ENCODE results near the gene PDCD4. TPM values are rescaled to one million over a fixed set of nuclear protein-coding genes. Genes with fewer than 3 reads are reported as not detected.
A peak's percentile ranks its signal among the peaks of the same experiment; 100 is the strongest.
"Not testable (repeated sequence)": the region's sequence is repeated elsewhere in the genome, so short reads cannot be mapped to it uniquely, and the experiment has no call there.

The PDCD4 gene
- total RNA-seq, 1 experiment from 2014 or later: 40.0 TPM

DNA sequence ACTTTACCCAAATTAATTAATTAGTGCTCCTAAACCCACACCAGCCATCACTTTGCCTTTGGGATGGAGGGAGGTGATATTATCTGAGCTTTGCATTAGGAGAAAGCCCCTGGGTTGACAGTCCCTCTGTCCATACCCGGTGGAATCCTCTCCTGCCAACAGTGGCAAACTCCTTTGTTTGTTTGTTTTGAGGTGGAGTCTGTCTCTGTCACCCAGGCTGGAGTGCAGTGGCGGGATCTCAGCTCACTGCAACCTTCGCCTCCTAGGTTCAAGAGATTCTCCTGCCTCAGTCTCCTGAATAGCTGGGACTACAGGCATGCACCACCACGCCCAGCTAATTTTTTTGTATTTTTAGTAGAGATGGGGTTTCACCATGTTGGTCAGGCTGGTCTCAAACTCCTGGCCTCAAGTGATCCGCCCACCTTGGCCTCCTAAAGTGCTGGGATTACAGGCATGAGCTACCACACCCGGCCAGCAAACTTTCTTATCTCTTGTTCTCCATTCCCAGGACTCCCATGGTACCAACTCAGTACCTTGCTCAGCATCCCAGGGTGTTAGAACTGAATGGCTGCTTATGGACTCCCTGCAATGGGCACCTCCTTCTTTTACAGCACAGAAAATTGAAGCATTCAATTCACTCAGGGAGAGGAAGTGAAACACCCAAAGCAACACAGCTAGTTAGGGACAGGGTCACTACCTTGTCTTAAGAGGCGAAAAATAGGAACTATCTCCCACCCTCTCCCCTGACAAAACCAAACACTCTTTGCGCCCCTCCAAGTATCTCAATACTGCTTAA lies 4.5 kb upstream of the PDCD4 start:
- not testable (repeated sequence) for H3K9me3 ChIP-seq (ENCODE audit: low read length); H3K27me3 ChIP-seq (ENCODE audit: low read length); H4K20me1 ChIP-seq (ENCODE audit: insufficient read depth, low read depth, low read length); H3K79me2 ChIP-seq (ENCODE audit: low read length); H3K9me2 ChIP-seq (replicated peaks; ENCODE audit: insufficient read depth, low read length); H3K36me3 ChIP-seq (ENCODE audit: insufficient read depth, low read length)
- H3K27ac ChIP-seq (ENCODE audit: low read length): peak overlapping the region; percentile 79
- DNase-seq: peak; percentile 86
- H3K4me2 ChIP-seq (ENCODE audit: low read depth, low read length, poor library complexity, severe bottlenecking): peak overlapping the region; percentile 72
- peaks cover 62% of the 10 kb centered on the region for H3K4me1 ChIP-seq (ENCODE audit: low read length)
- H3K9ac ChIP-seq (ENCODE audit: low read length): peak overlapping the region; percentile 56
- peak overlapping the region; percentile 53 for H3K4me3 ChIP-seq (ENCODE audit: low read length)
- peak overlapping the region; percentile 55; the same call in 1 of the 2 replicates for H2AFZ ChIP-seq (ENCODE audit: low read length)

- Histone ChIP-seq H3K4me1 (ENCODE audit: low read length) (peaks cover 68% of the 10 kb centered on the region), H2AFZ (ENCODE audit: low read length) (peak overlapping the region; percentile 55; the same call in 1 of the 2 replicates), H3K4me2 (ENCODE audit: low read depth, low read length, poor library complexity, severe bottlenecking) (peak overlapping the region; percentile 72), H3K36me3 (ENCODE audit: insufficient read depth, low read length) (no peaks in the 10 kb centered on the region), H3K9ac (ENCODE audit: low read length) (peak overlapping the region; percentile 56), H3K27ac (ENCODE audit: low read length) (peak overlapping the region; percentile 79), H3K79me2 (ENCODE audit: low read length) (peaks cover 3% of the 10 kb centered on the region), H3K9me2 (replicated peaks; ENCODE audit: insufficient read depth, low read length) (no peaks in the 10 kb centered on the region), H4K20me1 (ENCODE audit: insufficient read depth, low read depth, low read length) (no peaks in the 10 kb centered on the region), H3K27me3 (ENCODE audit: low read length) (no peaks in the 10 kb centered on the region), H3K4me3 (ENCODE audit: low read length) (peak overlapping the region; percentile 53), H3K9me3 (ENCODE audit: low read length) (no peaks in the 10 kb centered on the region)
- peak; percentile 65 for DNase-seq
Observed at GRCh38 chr10:110867807-110868465, 3.8 kb upstream of the PDCD4 start.

DNA sequence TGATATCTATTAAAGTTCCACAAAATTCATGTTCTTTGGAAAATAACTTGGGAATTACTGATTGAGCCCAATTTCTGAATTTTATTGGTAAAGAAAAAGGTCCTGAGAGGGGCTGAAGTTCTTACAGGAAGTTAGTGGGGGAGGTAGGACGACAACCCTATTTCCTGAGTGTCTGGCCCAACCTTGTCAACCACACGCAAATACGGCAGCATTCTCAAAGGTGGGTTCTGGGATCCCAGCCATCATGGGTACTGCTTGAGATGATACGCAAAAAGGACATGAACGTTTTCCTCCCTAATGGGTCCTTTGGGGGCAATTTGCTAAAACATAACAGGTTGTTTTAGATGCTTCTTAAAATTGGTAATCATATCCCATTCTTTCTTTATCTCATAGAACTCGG lies 2.7 kb upstream of the PDCD4 start:
- peaks cover 78% of the 10 kb centered on the region for H3K4me1 ChIP-seq (ENCODE audit: low read length)
- H3K79me2 ChIP-seq (ENCODE audit: low read length): peaks cover 13% of the 10 kb centered on the region
- H3K4me2 ChIP-seq (ENCODE audit: low read depth, low read length, poor library complexity, severe bottlenecking): peak overlapping the region; percentile 72
- no peaks in the 10 kb centered on the region for H3K27me3 ChIP-seq (ENCODE audit: low read length)
- no peaks in the 10 kb centered on the region for H3K9me3 ChIP-seq (ENCODE audit: low read length)
- no peaks in the 10 kb centered on the region for H3K36me3 ChIP-seq (ENCODE audit: insufficient read depth, low read length)
- H3K4me3 ChIP-seq (ENCODE audit: low read length): no peak overlapping the region
- H2AFZ ChIP-seq (ENCODE audit: low read length): no peak overlapping the region
- no peak overlapping the region for H3K27ac ChIP-seq (ENCODE audit: low read length)
- no peaks in the 10 kb centered on the region for H4K20me1 ChIP-seq (ENCODE audit: insufficient read depth, low read depth, low read length)
- DNase-seq: no peak
- no peak overlapping the region for H3K9ac ChIP-seq (ENCODE audit: low read length)
- H3K9me2 ChIP-seq (replicated peaks; ENCODE audit: insufficient read depth, low read length): no peaks in the 10 kb centered on the region

GRCh38 chr10:110870823-110871297 lies 868 bp upstream of the PDCD4 start:
- no peaks in the 10 kb centered on the region for H3K27me3 ChIP-seq (ENCODE audit: low read length)
- H3K9ac ChIP-seq (ENCODE audit: low read length): peak overlapping the region; percentile 83
- no peak for DNase-seq
- peaks cover 30% of the 10 kb centered on the region for H3K79me2 ChIP-seq (ENCODE audit: low read length)
- peak overlapping the region; percentile 95 for H3K4me2 ChIP-seq (ENCODE audit: low read depth, low read length, poor library complexity, severe bottlenecking)
- no peaks in the 10 kb centered on the region for H3K9me3 ChIP-seq (ENCODE audit: low read length)
- H4K20me1 ChIP-seq (ENCODE audit: insufficient read depth, low read depth, low read length): no peaks in the 10 kb centered on the region
- H3K36me3 ChIP-seq (ENCODE audit: insufficient read depth, low read length): 0 out of 2 replicates have a peak, but pooled peaks cover 2% of the 10 kb centered on the region
- peak overlapping the region; percentile 67 for H3K4me3 ChIP-seq (ENCODE audit: low read length)
- peaks cover 75% of the 10 kb centered on the region for H3K4me1 ChIP-seq (ENCODE audit: low read length)
- H3K9me2 ChIP-seq (replicated peaks; ENCODE audit: insufficient read depth, low read length): no peaks in the 10 kb centered on the region
- peak overlapping the region; percentile 86; the same call in 1 of the 2 replicates for H3K27ac ChIP-seq (ENCODE audit: low read length)
- H2AFZ ChIP-seq (ENCODE audit: low read length): peak overlapping the region; percentile 50; the same call in 1 of the 2 replicates

DNA sequence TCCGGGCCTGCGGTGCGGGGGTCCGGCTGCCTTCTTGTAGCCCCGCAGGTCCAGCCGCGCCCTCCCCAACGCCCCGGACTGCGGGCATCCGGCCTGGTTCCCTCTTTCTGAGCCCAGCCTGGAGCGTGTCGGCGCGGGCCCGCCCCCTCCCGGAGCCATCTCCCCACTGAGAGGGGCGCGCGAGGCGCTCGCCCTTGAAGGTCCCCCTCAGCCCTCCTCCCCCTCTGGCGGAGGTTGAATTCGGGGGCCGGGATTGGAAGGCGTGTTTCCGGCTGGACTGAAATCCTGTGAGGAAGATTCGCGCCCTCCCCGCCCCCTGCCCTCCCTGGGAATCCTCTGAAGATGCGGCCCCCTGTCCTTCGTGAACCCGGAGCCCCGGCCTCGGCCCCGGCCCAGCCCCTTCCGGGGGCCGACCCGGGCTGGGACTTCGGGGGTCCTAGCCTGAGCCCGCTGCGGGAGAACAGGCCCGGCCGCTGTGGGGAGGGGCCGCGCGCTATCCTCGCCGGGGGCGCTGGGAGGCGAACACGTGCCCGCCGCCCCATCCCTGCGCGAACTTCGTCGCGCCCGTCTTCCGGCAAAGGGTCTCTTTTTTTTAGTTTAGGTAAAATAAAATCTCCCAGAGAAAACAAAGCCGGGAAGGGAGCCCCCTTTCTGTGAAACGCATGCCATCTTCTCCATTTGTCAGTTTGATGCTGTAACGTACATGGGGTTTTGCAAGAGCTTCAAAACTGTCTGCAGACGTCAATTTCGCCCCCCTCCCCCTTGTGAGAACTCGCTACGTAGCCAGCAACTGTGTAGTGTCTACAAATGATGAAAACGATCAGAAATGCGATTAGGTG lies 636 bp downstream of the PDCD4 start:
- Histone ChIP-seq H3K9me2 (replicated peaks; ENCODE audit: insufficient read depth, low read length) (no peaks in the 10 kb centered on the region), H3K9me3 (ENCODE audit: low read length) (no peaks in the 10 kb centered on the region), H3K4me3 (ENCODE audit: low read length) (peak overlapping the region; percentile 67), H3K4me2 (ENCODE audit: low read depth, low read length, poor library complexity, severe bottlenecking) (peak overlapping the region; percentile 95), H4K20me1 (ENCODE audit: insufficient read depth, low read depth, low read length) (no peaks in the 10 kb centered on the region), H3K9ac (ENCODE audit: low read length) (peak overlapping the region; percentile 83), H3K4me1 (ENCODE audit: low read length) (peaks cover 59% of the 10 kb centered on the region), H3K36me3 (ENCODE audit: insufficient read depth, low read length) (peaks cover 6% of the 10 kb centered on the region; the same call in 1 of the 2 replicates), H3K79me2 (ENCODE audit: low read length) (peaks cover 37% of the 10 kb centered on the region), H3K27me3 (ENCODE audit: low read length) (no peaks in the 10 kb centered on the region), H3K27ac (ENCODE audit: low read length) (peak overlapping the region; percentile 86), H2AFZ (ENCODE audit: low read length) (peak overlapping the region; percentile 56; the same call in 1 of the 2 replicates)
- DNase-seq: peak; percentile 91

- no peaks in the 10 kb centered on the region for H3K9me3 ChIP-seq (ENCODE audit: low read length)
- DNase-seq: peak; percentile 53
- H3K27ac ChIP-seq (ENCODE audit: low read length): peak overlapping the region; percentile 86
- peak overlapping the region; percentile 83 for H3K9ac ChIP-seq (ENCODE audit: low read length)
- H3K4me1 ChIP-seq (ENCODE audit: low read length): peaks cover 51% of the 10 kb centered on the region
- no peaks in the 10 kb centered on the region for H3K9me2 ChIP-seq (replicated peaks; ENCODE audit: insufficient read depth, low read length)
- H3K36me3 ChIP-seq (ENCODE audit: insufficient read depth, low read length): peaks cover 6% of the 10 kb centered on the region; the same call in 1 of the 2 replicates
- H3K79me2 ChIP-seq (ENCODE audit: low read length): peaks cover 42% of the 10 kb centered on the region
- peak overlapping the region; percentile 95 for H3K4me2 ChIP-seq (ENCODE audit: low read depth, low read length, poor library complexity, severe bottlenecking)
- peak overlapping the region; percentile 67 for H3K4me3 ChIP-seq (ENCODE audit: low read length)
- H2AFZ ChIP-seq (ENCODE audit: low read length): 0 out of 2 replicates have a peak overlapping the region, but pooled peaks have one; percentile 4
- H4K20me1 ChIP-seq (ENCODE audit: insufficient read depth, low read depth, low read length): no peaks in the 10 kb centered on the region
- no peaks in the 10 kb centered on the region for H3K27me3 ChIP-seq (ENCODE audit: low read length)
Observed at GRCh38 chr10:110872984-110873923, 1.5 kb downstream of the PDCD4 start.

DNA sequence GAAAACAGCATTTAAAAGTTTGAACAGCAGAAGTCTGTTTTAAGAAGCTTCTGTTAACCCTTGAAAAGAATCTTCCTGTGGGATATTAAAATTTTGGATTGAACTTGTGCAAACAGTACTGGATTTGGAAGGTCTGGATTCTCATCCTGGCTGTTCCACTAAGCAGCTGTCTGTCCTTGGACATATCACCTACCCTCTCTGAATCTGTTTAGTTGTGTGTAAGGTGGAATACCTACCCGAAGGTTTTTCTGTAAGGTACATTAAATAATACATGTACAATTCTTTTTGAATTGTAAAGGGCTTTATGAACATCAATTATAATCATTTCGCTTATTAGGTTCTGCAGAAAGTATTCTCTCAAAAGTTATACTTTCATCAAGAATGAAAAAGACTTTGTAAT lies 2.2 kb downstream of the PDCD4 start:
- H3K4me2 ChIP-seq (ENCODE audit: low read depth, low read length, poor library complexity, severe bottlenecking): peak overlapping the region; percentile 95
- peak overlapping the region; percentile 67 for H3K4me3 ChIP-seq (ENCODE audit: low read length)
- peaks cover 42% of the 10 kb centered on the region for H3K79me2 ChIP-seq (ENCODE audit: low read length)
- peaks cover 9% of the 10 kb centered on the region; the same call in 1 of the 2 replicates for H3K36me3 ChIP-seq (ENCODE audit: insufficient read depth, low read length)
- no peak overlapping the region for H2AFZ ChIP-seq (ENCODE audit: low read length)
- peaks cover 44% of the 10 kb centered on the region for H3K4me1 ChIP-seq (ENCODE audit: low read length)
- H3K9ac ChIP-seq (ENCODE audit: low read length): peak overlapping the region; percentile 83
- H3K9me2 ChIP-seq (replicated peaks; ENCODE audit: insufficient read depth, low read length): no peaks in the 10 kb centered on the region
- H3K27me3 ChIP-seq (ENCODE audit: low read length): no peaks in the 10 kb centered on the region
- no peaks in the 10 kb centered on the region for H4K20me1 ChIP-seq (ENCODE audit: insufficient read depth, low read depth, low read length)
- DNase-seq: no peak
- peak overlapping the region; percentile 86; the same call in 1 of the 2 replicates for H3K27ac ChIP-seq (ENCODE audit: low read length)
- H3K9me3 ChIP-seq (ENCODE audit: low read length): no peaks in the 10 kb centered on the region
